ENCODE measurements around the gene ANK2. TPM values are rescaled to one million over a fixed set of nuclear protein-coding genes. Genes with fewer than 3 reads are reported as not detected.

ANK2 gene
- polyA plus RNA-seq, 1 donor (not counting 4 experiments of a cell fraction or from before 2014, with no cell fraction given), result 0.22 TPM

GRCh38 chr4:113187358-113187757, 137.9 kb downstream of the ANK2 start:
- H3K4me2 ChIP-seq (ENCODE audit: control insufficient read depth, extremely low read depth, insufficient read depth, low read depth, low read length), result no peak overlapping the region
- H3K4me3 ChIP-seq (ENCODE audit: control insufficient read depth in 2 of 3, extremely low read depth in 1 of 3, insufficient read depth in 2 of 3, low read depth in 1 of 3, low read length in 3 of 3), result no peak overlapping the region
- H3K9ac ChIP-seq (ENCODE audit: control insufficient read depth, extremely low read depth, insufficient read depth, low read length), result no peak overlapping the region
- no peaks in the 10 kb centered on the region for H3K9me1 ChIP-seq (ENCODE audit: control insufficient read depth, extremely low read depth, insufficient read depth, low read length)
- no peak overlapping the region for H2AFZ ChIP-seq (ENCODE audit: control insufficient read depth, low read length)
- no peaks in the 10 kb centered on the region for H3K36me3 ChIP-seq (ENCODE audit: control insufficient read depth in 2 of 2, extremely low read depth in 1 of 2, insufficient read depth in 2 of 2, low read length in 2 of 2)
- H3K4me1 ChIP-seq (ENCODE audit: control insufficient read depth, extremely low read depth, insufficient read depth, low read length), result no peaks in the 10 kb centered on the region
- no peaks in the 10 kb centered on the region for H3K27me3 ChIP-seq (ENCODE audit: control insufficient read depth, extremely low read depth, insufficient read depth, low read length)
- TF ChIP-seq, protein P1, sequence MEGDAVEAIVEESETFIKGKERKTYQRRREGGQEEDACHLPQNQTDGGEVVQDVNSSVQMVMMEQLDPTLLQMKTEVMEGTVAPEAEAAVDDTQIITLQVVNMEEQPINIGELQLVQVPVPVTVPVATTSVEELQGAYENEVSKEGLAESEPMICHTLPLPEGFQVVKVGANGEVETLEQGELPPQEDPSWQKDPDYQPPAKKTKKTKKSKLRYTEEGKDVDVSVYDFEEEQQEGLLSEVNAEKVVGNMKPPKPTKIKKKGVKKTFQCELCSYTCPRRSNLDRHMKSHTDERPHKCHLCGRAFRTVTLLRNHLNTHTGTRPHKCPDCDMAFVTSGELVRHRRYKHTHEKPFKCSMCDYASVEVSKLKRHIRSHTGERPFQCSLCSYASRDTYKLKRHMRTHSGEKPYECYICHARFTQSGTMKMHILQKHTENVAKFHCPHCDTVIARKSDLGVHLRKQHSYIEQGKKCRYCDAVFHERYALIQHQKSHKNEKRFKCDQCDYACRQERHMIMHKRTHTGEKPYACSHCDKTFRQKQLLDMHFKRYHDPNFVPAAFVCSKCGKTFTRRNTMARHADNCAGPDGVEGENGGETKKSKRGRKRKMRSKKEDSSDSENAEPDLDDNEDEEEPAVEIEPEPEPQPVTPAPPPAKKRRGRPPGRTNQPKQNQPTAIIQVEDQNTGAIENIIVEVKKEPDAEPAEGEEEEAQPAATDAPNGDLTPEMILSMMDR (optimal IDR thresholded peaks at IDR 0.05 in 1 of 3, IDR thresholded peaks at IDR 0.05 in 1 of 3, conservative IDR thresholded peaks at IDR 0.05 in 1 of 3; ENCODE audit: extremely low read depth in 1 of 3, insufficient read depth in 2 of 3, low read length in 3 of 3), result no peak
- no peak for TF ChIP-seq EZH2 (IDR thresholded peaks at IDR 0.05; ENCODE audit: low read length)
- H3K79me2 ChIP-seq (ENCODE audit: control insufficient read depth, insufficient read depth, low read length), result no peaks in the 10 kb centered on the region
- no peaks in the 10 kb centered on the region for H3K9me3 ChIP-seq (ENCODE audit: control insufficient read depth, low read depth, low read length)
- dilution Hi-C loops (cut with MboI; ENCODE audit: extremely low pct_ligation_motif_present, low sequenced_read_pairs), result no loop called here
- no peak for FAIRE-seq
- no peak overlapping the region for H3K27ac ChIP-seq (ENCODE audit: control insufficient read depth, insufficient read depth, low read length)
- no peaks in the 10 kb centered on the region for H4K20me1 ChIP-seq (ENCODE audit: control insufficient read depth, extremely low read depth, insufficient read depth, low read length)
- no peak for DNase-seq (ENCODE audit: low read depth, low spot score)

- FAIRE-seq (no peak), DNase-seq (ENCODE audit: low read depth, low spot score) (no peak)
Measured at GRCh38 chr4:113189546-113189945, 140.1 kb downstream of the ANK2 start.

More at GRCh38 chr4:113189546-113189945, 140.1 kb downstream of the ANK2 start:
- TF ChIP-seq EZH2 (IDR thresholded peaks at IDR 0.05; ENCODE audit: low read length), result no peak
- TF ChIP-seq, protein P1 (optimal IDR thresholded peaks at IDR 0.05 in 1 of 3, IDR thresholded peaks at IDR 0.05 in 1 of 3, conservative IDR thresholded peaks at IDR 0.05 in 1 of 3; ENCODE audit: extremely low read depth in 1 of 3, insufficient read depth in 2 of 3, low read length in 3 of 3), result no peak
- no peaks in the 10 kb centered on the region for H3K79me2 ChIP-seq (ENCODE audit: control insufficient read depth, insufficient read depth, low read length)
- no peaks in the 10 kb centered on the region for H4K20me1 ChIP-seq (ENCODE audit: control insufficient read depth, extremely low read depth, insufficient read depth, low read length)
- H3K4me1 ChIP-seq (ENCODE audit: control insufficient read depth, extremely low read depth, insufficient read depth, low read length), result no peaks in the 10 kb centered on the region
- H3K27me3 ChIP-seq (ENCODE audit: control insufficient read depth, extremely low read depth, insufficient read depth, low read length), result no peaks in the 10 kb centered on the region
- H3K36me3 ChIP-seq (ENCODE audit: control insufficient read depth in 2 of 2, extremely low read depth in 1 of 2, insufficient read depth in 2 of 2, low read length in 2 of 2), result no peaks in the 10 kb centered on the region
- dilution Hi-C loops (cut with MboI; ENCODE audit: extremely low pct_ligation_motif_present, low sequenced_read_pairs), result no loop called here
- no peak overlapping the region for H3K4me3 ChIP-seq (ENCODE audit: control insufficient read depth in 2 of 3, extremely low read depth in 1 of 3, insufficient read depth in 2 of 3, low read depth in 1 of 3, low read length in 3 of 3)
- H3K9ac ChIP-seq (ENCODE audit: control insufficient read depth, extremely low read depth, insufficient read depth, low read length), result no peak overlapping the region
- H3K4me2 ChIP-seq (ENCODE audit: control insufficient read depth, extremely low read depth, insufficient read depth, low read depth, low read length), result no peak overlapping the region
- H3K9me3 ChIP-seq (ENCODE audit: control insufficient read depth, low read depth, low read length), result no peaks in the 10 kb centered on the region
- no peak overlapping the region for H2AFZ ChIP-seq (ENCODE audit: control insufficient read depth, low read length)
- no peaks in the 10 kb centered on the region for H3K9me1 ChIP-seq (ENCODE audit: control insufficient read depth, extremely low read depth, insufficient read depth, low read length)
- H3K27ac ChIP-seq (ENCODE audit: control insufficient read depth, insufficient read depth, low read length), result no peak overlapping the region
